Right lobe of liver (tissue), 6 donors: Measurements from ENCODE around the gene DMPK. TPM values are rescaled to one million over a fixed set of nuclear protein-coding genes. Genes with fewer than 3 reads are reported as not detected.

Experiments used
- ATAC-seq, 4 donors: fragments of 200-7000 bp; cut with Tn5 transposase; one replicate each; pipeline ENCODE4 v1.9.1; 2020; ENCODE audit warnings: mild to moderate bottlenecking in 4 of 4, moderate library complexity in 4 of 4
- DNase-seq, 3 donors: peaks; one replicate each; pipeline ENCODE4 v3.0.0-alpha.2; 2020
- H3K27ac ChIP-seq, 3 donors: fragments of 200-600 bp; one replicate each; pipeline ENCODE4 v1.8.0; 2022
- H3K27me3 ChIP-seq, 2 donors: fragments of 200-600 bp; one replicate each; pipeline ENCODE4 v1.8.0; 2022
- H3K36me3 ChIP-seq, 4 donors: fragments of 200-600 bp; sonication (generic) in 1 of 4; one replicate each; pipeline versions ENCODE4 v1.5.1 to v1.8.0; 2017 to 2022; ENCODE audit warnings: control low read depth in 1 of 4
- H3K4me1 ChIP-seq, 4 donors: fragments of 200-600 bp; sonication (generic) in 1 of 4; one replicate each; pipeline versions ENCODE4 v1.5.1 to v1.8.0; 2017 to 2022; ENCODE audit warnings: control low read depth in 1 of 4
- H3K4me3 ChIP-seq, 3 donors: fragments of 200-600 bp; one replicate each; pipeline ENCODE4 v1.8.0; 2022
- H3K9me3 ChIP-seq, 4 donors: fragments of 200-600 bp; sonication (generic) in 1 of 4; one replicate each; pipeline versions ENCODE4 v1.5.1 to v1.8.0; 2017 to 2022; ENCODE audit warnings: control low read depth in 1 of 4
- POLR2A ChIP-seq: fragments of 450-650 bp; IDR thresholded peaks from one replicate; pipeline ENCODE4 v1.6.1; 2017; ENCODE audit warnings: antibody characterized with exemption, mild to moderate bottlenecking
- WGBS: methylation state at CpG from one replicate; pipeline ENCODE4 v1.1.6; 2018; ENCODE audit warnings: low coverage, low lambda C conversion rate; ENCODE audit not compliant: insufficient coverage; ENCODE audit errors: missing lambda C conversion rate; 5-methylcytosine and 5-hydroxymethylcytosine counted together
- intact Hi-C, 2 donors: fragments of 100-400 bp; cut with DNase I; formaldehyde crosslinking; loops; one replicate each; pipeline versions ENCODE4 v1.11.2 to v1.14.1; 2022
- total RNA-seq, 6 experiments: library from RNA; depleted of rRNA in 2 of 6; stranded (reverse); fragments of >200 nt in 2 of 6; fragmentation: NEBNext Ultra II Directional in 3 of 6; extraction: Animal tissue kit (Norgen Biotek cat#: 25700) in 3 of 6; gene quantifications; one replicate each; pipeline versions ENCODE4 v1.1.0 to v1.2.4, GENCODE V29; 2016 to 2023
- TF ChIP-seq, protein P1 (sequence below), 4 donors: fragments of 200-600 bp in 3 of 4; fragments of 450-650 bp in 1 of 4; IDR thresholded peaks; one replicate each; pipeline versions ENCODE4 v1.5.1 to v1.8.0; 2016 to 2022; ENCODE audit warnings: antibody characterized with exemption in 4 of 4, mild to moderate bottlenecking in 2 of 4
- donor health status: DM: no; HTN: yes; CAD: no.
- donor health status: DM: no; HTN: no; CAD: no.
- donor health status: DM: no; HTN: no; CAD: no.
- donor health status: DM: no; HTN: yes; CAD: no.
- donor health status: DM: no; HTN: yes; CAD: no.

DMPK gene
- total RNA-seq, 6 experiments from 2014 or later, result 4.3 to 14.9 (median 8.7) TPM

DNA sequence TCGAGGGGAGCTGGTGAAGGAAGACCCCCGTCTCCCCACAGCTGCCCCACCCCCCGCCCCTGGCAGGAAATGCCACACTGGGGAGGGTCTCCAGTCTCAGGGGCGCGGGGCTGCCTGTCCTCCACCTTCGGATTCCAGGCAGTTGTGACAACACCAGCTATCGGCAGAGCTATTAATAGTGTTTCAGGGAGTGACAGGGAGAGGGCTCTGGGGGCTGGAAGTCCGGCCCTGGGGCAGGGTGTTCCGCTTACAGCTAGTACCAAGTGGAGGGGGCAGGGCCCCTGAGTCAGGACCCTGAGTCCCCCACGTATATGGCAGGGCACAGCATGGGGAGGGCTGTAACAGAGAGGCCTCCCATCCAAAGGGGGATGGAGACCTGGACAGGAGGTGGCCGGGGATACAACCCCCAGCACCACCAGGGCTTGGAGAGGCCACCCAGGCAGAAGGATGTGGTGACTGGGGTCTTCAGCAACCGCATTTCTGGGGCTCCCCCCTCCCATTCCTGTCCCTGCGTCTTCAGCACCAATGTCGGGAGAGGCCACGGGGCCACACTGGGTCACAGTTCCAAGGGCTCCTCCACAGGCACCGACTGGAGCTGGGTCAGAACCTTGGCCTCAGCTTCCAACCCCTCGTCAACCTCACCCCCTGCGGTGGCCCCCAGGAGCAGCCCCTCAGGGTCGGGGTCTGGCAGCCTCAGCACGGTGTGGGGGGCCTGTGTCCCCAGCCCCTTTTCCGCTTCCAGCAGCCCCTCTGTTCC is 17.2 kb downstream of the DMPK start:
- intact Hi-C loops, result no loop called here
- 40% methylated on average over 12 of the region's 21 CpGs for WGBS

DNA sequence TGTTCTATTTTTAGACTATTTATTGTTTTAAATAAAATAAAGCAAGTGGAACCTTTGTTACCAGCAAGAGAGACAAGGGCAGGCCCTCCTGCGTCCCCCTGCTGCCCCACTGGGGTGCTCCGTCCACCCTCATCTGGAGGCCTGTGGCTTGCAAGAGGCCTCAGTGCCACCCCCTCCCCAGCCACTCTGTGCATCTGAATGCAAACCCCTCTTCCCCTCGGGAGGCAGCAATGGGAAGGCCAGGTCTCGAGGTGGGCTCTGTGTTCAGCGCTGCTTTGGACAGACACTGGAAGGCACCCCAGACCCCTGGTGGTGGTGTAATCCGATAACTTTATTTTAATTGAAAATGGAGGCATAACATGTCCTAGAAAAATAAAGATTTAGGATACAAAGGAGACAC is 17.8 kb downstream of the DMPK start:
- Histone ChIP-seq H3K27ac (no peak overlapping the region), H3K36me3 (no peaks in the 10 kb centered on the region), H3K27me3 (no peaks in the 10 kb centered on the region), H3K4me1 (peaks cover 0 to 9% (median 0%) of the 10 kb centered on the region in 4 donors), H3K4me3 (no peak overlapping the region), H3K9me3 (no peaks in the 10 kb centered on the region)
- TF ChIP-seq, protein P1, sequence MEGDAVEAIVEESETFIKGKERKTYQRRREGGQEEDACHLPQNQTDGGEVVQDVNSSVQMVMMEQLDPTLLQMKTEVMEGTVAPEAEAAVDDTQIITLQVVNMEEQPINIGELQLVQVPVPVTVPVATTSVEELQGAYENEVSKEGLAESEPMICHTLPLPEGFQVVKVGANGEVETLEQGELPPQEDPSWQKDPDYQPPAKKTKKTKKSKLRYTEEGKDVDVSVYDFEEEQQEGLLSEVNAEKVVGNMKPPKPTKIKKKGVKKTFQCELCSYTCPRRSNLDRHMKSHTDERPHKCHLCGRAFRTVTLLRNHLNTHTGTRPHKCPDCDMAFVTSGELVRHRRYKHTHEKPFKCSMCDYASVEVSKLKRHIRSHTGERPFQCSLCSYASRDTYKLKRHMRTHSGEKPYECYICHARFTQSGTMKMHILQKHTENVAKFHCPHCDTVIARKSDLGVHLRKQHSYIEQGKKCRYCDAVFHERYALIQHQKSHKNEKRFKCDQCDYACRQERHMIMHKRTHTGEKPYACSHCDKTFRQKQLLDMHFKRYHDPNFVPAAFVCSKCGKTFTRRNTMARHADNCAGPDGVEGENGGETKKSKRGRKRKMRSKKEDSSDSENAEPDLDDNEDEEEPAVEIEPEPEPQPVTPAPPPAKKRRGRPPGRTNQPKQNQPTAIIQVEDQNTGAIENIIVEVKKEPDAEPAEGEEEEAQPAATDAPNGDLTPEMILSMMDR (IDR thresholded peaks at IDR 0.05), result no peak
- TF ChIP-seq POLR2A, result no peak
- ATAC-seq, result no peak
- intact Hi-C loops, result no loop called here
- no peak for DNase-seq
- WGBS, result 71% methylated on average over 6 of the region's 6 CpGs

More for the DNA sequence above, 17.2 kb downstream of the DMPK start:
- Histone ChIP-seq H3K4me1 (peaks cover 0 to 9% (median 0%) of the 10 kb centered on the region in 4 donors), H3K27me3 (no peaks in the 10 kb centered on the region), H3K9me3 (no peaks in the 10 kb centered on the region), H3K27ac (no peak overlapping the region), H3K4me3 (no peak overlapping the region), H3K36me3 (no peaks in the 10 kb centered on the region)
- TF ChIP-seq POLR2A, result no peak
- TF ChIP-seq, protein P1 (IDR thresholded peaks at IDR 0.05), result no peak
- ATAC-seq (no peak), DNase-seq (no peak)

DNA sequence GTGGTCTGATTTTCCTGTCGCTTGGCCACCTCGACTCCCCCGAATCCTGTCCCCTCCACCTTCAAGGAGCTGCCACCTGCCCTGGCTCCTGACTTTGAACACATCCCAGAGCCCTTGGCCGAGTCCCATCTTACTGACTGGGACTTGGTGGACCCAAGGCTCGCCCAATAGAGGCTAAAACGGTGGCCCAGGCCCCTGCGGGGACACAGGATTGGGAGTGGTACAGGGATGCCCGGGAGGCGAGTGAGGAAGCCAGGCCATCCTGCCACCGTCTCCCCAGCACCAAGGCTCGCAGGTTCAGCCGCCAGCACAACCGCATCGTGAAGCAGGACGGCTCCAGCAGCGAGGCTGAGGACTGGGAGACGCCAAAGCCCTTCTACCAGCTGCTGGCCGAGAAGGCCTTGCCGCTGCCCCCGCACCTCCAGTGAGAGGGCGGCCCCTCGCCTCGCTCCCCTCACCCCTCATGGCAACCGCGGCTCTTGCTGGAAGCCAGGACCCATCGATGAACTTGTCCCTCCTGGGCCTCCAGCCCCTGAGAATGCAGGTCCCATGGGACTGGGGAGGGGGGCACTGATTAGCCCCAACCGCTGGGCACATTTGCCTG is 18.5 kb downstream of the DMPK start:
- H3K4me1 ChIP-seq, result peaks cover 0 to 9% (median 0%) of the 10 kb centered on the region in 4 donors
- TF ChIP-seq, protein P1 (IDR thresholded peaks at IDR 0.05), result no peak
- TF ChIP-seq POLR2A, result no peak
- intact Hi-C loops, result no loop called here
- DNase-seq, result no peak
- no peaks in the 10 kb centered on the region for H3K36me3 ChIP-seq
- H3K27ac ChIP-seq, result no peak overlapping the region
- 40% methylated on average over 3 of the region's 27 CpGs for WGBS
- no peaks in the 10 kb centered on the region for H3K9me3 ChIP-seq
- no peak overlapping the region for H3K4me3 ChIP-seq
- no peak for ATAC-seq
- no peaks in the 10 kb centered on the region for H3K27me3 ChIP-seq

DNA sequence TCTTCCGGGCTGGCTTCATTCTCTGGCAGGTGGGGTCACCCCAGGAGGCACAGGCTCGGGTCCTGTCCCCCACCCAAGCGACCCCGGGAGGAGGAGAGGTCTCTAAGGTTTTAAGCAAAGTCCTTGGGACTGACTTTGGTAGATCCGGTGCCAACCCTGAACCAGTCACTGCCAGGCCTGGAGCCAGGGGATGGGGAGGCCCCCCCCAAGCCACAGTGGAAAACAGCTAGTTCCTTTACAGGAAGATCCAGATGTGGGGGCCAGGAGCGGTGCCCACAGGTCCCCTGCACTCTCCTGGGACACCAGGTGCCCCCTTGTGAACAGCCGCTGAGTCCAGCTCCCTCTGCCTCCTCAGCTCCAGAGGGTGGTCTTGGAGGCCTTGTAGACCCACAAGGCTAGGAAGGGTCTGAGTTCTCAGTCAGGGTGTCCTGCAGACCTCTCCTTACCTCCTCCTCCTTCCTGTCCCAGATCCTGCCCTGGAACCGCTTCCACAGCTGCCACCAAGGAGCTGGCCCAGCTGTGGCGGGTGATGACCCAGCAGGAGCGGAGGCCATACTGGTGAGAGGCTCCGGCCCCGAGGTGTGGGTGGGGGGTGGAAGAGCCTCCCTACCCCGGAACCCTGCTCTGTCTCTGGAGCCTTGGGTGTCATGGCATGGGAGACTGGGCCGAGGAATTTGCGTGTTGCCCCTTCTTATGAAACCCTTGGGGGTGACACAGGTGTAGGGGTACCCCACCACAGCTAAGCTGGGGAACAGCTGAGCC is 19.2 kb downstream of the DMPK start:
- no peaks in the 10 kb centered on the region for H3K36me3 ChIP-seq
- no peaks in the 10 kb centered on the region for H3K9me3 ChIP-seq
- WGBS, result 67% methylated on average over 1 of the region's 15 CpGs
- TF ChIP-seq, protein P1 (IDR thresholded peaks at IDR 0.05), result no peak
- TF ChIP-seq POLR2A, result no peak
- DNase-seq (no peak), ATAC-seq (no peak)
- no peak overlapping the region for H3K4me3 ChIP-seq
- H3K27me3 ChIP-seq, result no peaks in the 10 kb centered on the region
- H3K4me1 ChIP-seq, result peaks cover 0 to 9% (median 0%) of the 10 kb centered on the region in 4 donors
- no peak overlapping the region for H3K27ac ChIP-seq
- intact Hi-C loops, result no loop called here
